Osteoblast (primary cell): ENCODE measurements around the gene AKR7A2. TPM values are rescaled to one million over a fixed set of nuclear protein-coding genes. Genes with fewer than 3 reads are reported as not detected.

Experiments
- DNase-seq: peaks from one replicate; pipeline ENCODE4 v3.0.0; 2011; ENCODE audit warnings: low spot score, mixed read lengths; ENCODE audit not compliant: insufficient read length; ENCODE audit errors: missing footprints
- H2AFZ ChIP-seq: 2 replicates; pipeline ENCODE4 v1.6.0; 2011; ENCODE audit warnings: mild to moderate bottlenecking, low read length
- H3K27ac ChIP-seq: 2 replicates; pipeline ENCODE4 v1.5.1; 2011; ENCODE audit warnings: mild to moderate bottlenecking, low read depth, low read length, moderate library complexity
- H3K27me3 ChIP-seq: 2 replicates; pipeline ENCODE4 v1.6.0; 2012; ENCODE audit warnings: mild to moderate bottlenecking, control low read depth, inconsistent platforms, low read length, moderate library complexity; ENCODE audit not compliant: insufficient read depth
- H3K36me3 ChIP-seq: 2 replicates; pipeline ENCODE4 v1.5.1; 2011; ENCODE audit warnings: mild to moderate bottlenecking, low read length, control low read depth, moderate library complexity; ENCODE audit not compliant: insufficient read depth
- H3K4me1 ChIP-seq: 2 replicates; pipeline ENCODE4 v1.5.1; 2011; ENCODE audit warnings: mild to moderate bottlenecking, low read length, control low read depth, moderate library complexity; ENCODE audit not compliant: insufficient read depth
- H3K4me2 ChIP-seq: 2 replicates; pipeline ENCODE4 v1.6.0; 2011; ENCODE audit warnings: mild to moderate bottlenecking, low read length; ENCODE audit not compliant: insufficient read depth
- H3K4me3 ChIP-seq: fragments of 200-600 bp; sonication (generic); 3 replicates; pipeline ENCODE4 v1.5.1; 2012; ENCODE audit warnings: mild to moderate bottlenecking, low read length, inconsistent platforms; ENCODE audit not compliant: insufficient read depth
- H3K79me2 ChIP-seq: 2 replicates; pipeline ENCODE4 v1.6.0; 2012; ENCODE audit warnings: mild to moderate bottlenecking, low read length, control low read depth, inconsistent platforms; ENCODE audit not compliant: insufficient read depth
- H3K9me3 ChIP-seq: 2 replicates; pipeline ENCODE4 v1.5.1; 2011; ENCODE audit warnings: low read depth, low read length, control low read depth
- H4K20me1 ChIP-seq: 2 replicates; pipeline ENCODE4 v1.6.0; 2012; ENCODE audit warnings: mild to moderate bottlenecking, low read length, control low read depth; ENCODE audit not compliant: insufficient read depth
- CTCF ChIP-seq: IDR thresholded peaks from 2 replicates; pipeline ENCODE4 v1.5.1; 2011; ENCODE audit warnings: mild to moderate bottlenecking, low read depth, low read length, moderate library complexity; ENCODE audit errors: extremely low read depth
- total RNA-seq: library from RNA; depleted of rRNA; stranded (reverse); fragments of >200 nt; gene quantifications from 2 replicates; pipeline ENCODE4 v1.2.3, GENCODE V29; 2012

The AKR7A2 gene
- total RNA-seq, 1 donor = 66.2 TPM

GRCh38 chr1:19324665-19324990 is 12.7 kb upstream of the AKR7A2 start:
- Histone ChIP-seq H3K4me2 (no peak overlapping the region), H3K27ac (no peak overlapping the region), H3K9me3 (no peaks in the 10 kb centered on the region), H3K27me3 (no peaks in the 10 kb centered on the region), H3K4me1 (no peaks in the 10 kb centered on the region), H3K4me3 (no peak overlapping the region), H4K20me1 (peaks cover 19% of the 10 kb centered on the region), H3K36me3 (peaks cover 54% of the 10 kb centered on the region), H2AFZ (no peak overlapping the region), H3K79me2 (peaks cover 21% of the 10 kb centered on the region)
- no peak for DNase-seq
- no peak for TF ChIP-seq CTCF

- Histone ChIP-seq H3K27me3 (no peaks in the 10 kb centered on the region), H3K4me1 (no peaks in the 10 kb centered on the region), H3K4me3 (no peak overlapping the region), H3K36me3 (peaks cover 52% of the 10 kb centered on the region), H4K20me1 (peaks cover 19% of the 10 kb centered on the region), H2AFZ (no peak overlapping the region), H3K27ac (no peak overlapping the region), H3K9me3 (no peaks in the 10 kb centered on the region), H3K4me2 (no peak overlapping the region), H3K79me2 (peaks cover 26% of the 10 kb centered on the region)
- TF ChIP-seq CTCF = no peak
- peak; percentile 64 for DNase-seq
Observed at GRCh38 chr1:19323987-19324664, 12.2 kb upstream of the AKR7A2 start.

GRCh38 chr1:19322481-19322880 is 10.5 kb upstream of the AKR7A2 start:
- DNase-seq = no peak
- Histone ChIP-seq H3K4me1 (no peaks in the 10 kb centered on the region), H3K79me2 (peaks cover 40% of the 10 kb centered on the region), H4K20me1 (peaks cover 19% of the 10 kb centered on the region), H3K4me2 (no peak overlapping the region), H3K27ac (no peak overlapping the region), H2AFZ (no peak overlapping the region), H3K9me3 (no peaks in the 10 kb centered on the region), H3K36me3 (peaks cover 58% of the 10 kb centered on the region), H3K27me3 (no peaks in the 10 kb centered on the region), H3K4me3 (no peak overlapping the region)
- TF ChIP-seq CTCF = no peak

GRCh38 chr1:19321071-19321470 is 9.1 kb upstream of the AKR7A2 start:
- peaks cover 25% of the 10 kb centered on the region for H4K20me1 ChIP-seq
- H3K27ac ChIP-seq = no peak overlapping the region
- H3K4me3 ChIP-seq = no peak overlapping the region
- H3K27me3 ChIP-seq = no peaks in the 10 kb centered on the region
- no peak for TF ChIP-seq CTCF
- H3K4me2 ChIP-seq = no peak overlapping the region
- peaks cover 53% of the 10 kb centered on the region for H3K79me2 ChIP-seq
- DNase-seq = no peak
- no peak overlapping the region for H2AFZ ChIP-seq
- H3K4me1 ChIP-seq = no peaks in the 10 kb centered on the region
- H3K36me3 ChIP-seq = peaks cover 53% of the 10 kb centered on the region
- no peaks in the 10 kb centered on the region for H3K9me3 ChIP-seq
